Hepatocyte (in vitro differentiated cells): ENCODE data around the gene CTNNA2.

Experiments used
- CTCF ChIP-seq: fragments of 200-600 bp; sonication (generic); IDR thresholded peaks from 2 replicates; pipeline ENCODE4 v1.5.1; 2016; ENCODE audit warnings: antibody characterized with exemption, mild to moderate bottlenecking; ENCODE audit not compliant: poor library complexity
- EZH2 ChIP-seq: fragments of 200-600 bp; sonication (generic); IDR thresholded peaks from 2 replicates; pipeline ENCODE4 v1.6.1; 2016; ENCODE audit warnings: antibody characterized with exemption, mild to moderate bottlenecking, borderline replicate concordance
- EZH2phosphoT487 ChIP-seq: fragments of 200-600 bp; sonication (generic); IDR thresholded peaks from one replicate; pipeline ENCODE4 v1.6.1; 2018; ENCODE audit warnings: antibody characterized with exemption, mild to moderate bottlenecking, low read depth, moderate library complexity; ENCODE audit not compliant: unreplicated experiment, severe bottlenecking

- no peak for TF ChIP-seq CTCF
- no peak for TF ChIP-seq EZH2
- no peak for TF ChIP-seq EZH2phosphoT487
Observed at GRCh38 chr2:80560326-80560725, 1047.5 kb downstream of the CTNNA2 start.
